ENCODE measurements around the gene SNED1.

Gene SNED1

GRCh38 chr2:241038374-241039180 lies 40.2 kb downstream of the SNED1 start:
- Histone ChIP-seq H3K27ac (no peak overlapping the region), H3K4me3 (ENCODE audit: low read depth in 1 of 2, low read length in 1 of 2) (no peak overlapping the region), H3K36me3 (no peaks in the 10 kb centered on the region), H3K27me3 (peaks cover 39% of the 10 kb centered on the region), H3K9me3 (no peaks in the 10 kb centered on the region), H3K4me1 (ENCODE audit: control insufficient read depth in 1 of 2, insufficient read depth in 1 of 2, low read depth in 1 of 2, low read length in 1 of 2) (no peaks in the 10 kb centered on the region)
- TF ChIP-seq CTCF (IDR thresholded peaks at IDR 0.05) = no peak

- TF ChIP-seq CTCF (IDR thresholded peaks at IDR 0.05) = no peak
- Histone ChIP-seq H3K27ac (no peak overlapping the region), H3K4me1 (ENCODE audit: control insufficient read depth in 1 of 2, insufficient read depth in 1 of 2, low read depth in 1 of 2, low read length in 1 of 2) (no peaks in the 10 kb centered on the region), H3K9me3 (no peaks in the 10 kb centered on the region), H3K27me3 (peaks cover 39% of the 10 kb centered on the region), H3K36me3 (no peaks in the 10 kb centered on the region), H3K4me3 (ENCODE audit: low read depth in 1 of 2, low read length in 1 of 2) (no peak overlapping the region)
Measured at GRCh38 chr2:241039416-241039815, 41.0 kb downstream of the SNED1 start.

- Histone ChIP-seq H3K36me3 (no peaks in the 10 kb centered on the region), H3K27me3 (peaks cover 35% of the 10 kb centered on the region), H3K9me3 (no peaks in the 10 kb centered on the region), H3K4me1 (ENCODE audit: control insufficient read depth in 1 of 2, insufficient read depth in 1 of 2, low read depth in 1 of 2, low read length in 1 of 2) (no peaks in the 10 kb centered on the region), H3K4me3 (ENCODE audit: low read depth in 1 of 2, low read length in 1 of 2) (no peak overlapping the region), H3K27ac (no peak overlapping the region)
- TF ChIP-seq CTCF (IDR thresholded peaks at IDR 0.05) = no peak
Measured at GRCh38 chr2:241040081-241040803, 41.8 kb downstream of the SNED1 start.

- no peaks in the 10 kb centered on the region for H3K36me3 ChIP-seq
- H3K4me1 ChIP-seq (ENCODE audit: control insufficient read depth in 1 of 2, insufficient read depth in 1 of 2, low read depth in 1 of 2, low read length in 1 of 2) = no peaks in the 10 kb centered on the region
- no peak overlapping the region for H3K4me3 ChIP-seq (ENCODE audit: low read depth in 1 of 2, low read length in 1 of 2)
- no peak for TF ChIP-seq CTCF (IDR thresholded peaks at IDR 0.05)
- H3K9me3 ChIP-seq = no peaks in the 10 kb centered on the region
- H3K27ac ChIP-seq = no peak overlapping the region
- H3K27me3 ChIP-seq = peaks cover 20% of the 10 kb centered on the region
Measured at GRCh38 chr2:241041589-241042158, 43.3 kb downstream of the SNED1 start.

- Histone ChIP-seq H3K4me1 (ENCODE audit: control insufficient read depth in 1 of 2, insufficient read depth in 1 of 2, low read depth in 1 of 2, low read length in 1 of 2) (no peaks in the 10 kb centered on the region), H3K27me3 (peaks cover 9% of the 10 kb centered on the region), H3K27ac (no peak overlapping the region)
Measured at GRCh38 chr2:241043581-241043980, 45.2 kb downstream of the SNED1 start.

More at GRCh38 chr2:241043581-241043980, 45.2 kb downstream of the SNED1 start:
- Histone ChIP-seq H3K9me3 (no peaks in the 10 kb centered on the region), H3K36me3 (no peaks in the 10 kb centered on the region), H3K4me3 (ENCODE audit: low read depth in 1 of 2, low read length in 1 of 2) (no peak overlapping the region)
- no peak for TF ChIP-seq CTCF (IDR thresholded peaks at IDR 0.05)

All from neutrophil (primary cell).